Prostate gland (tissue), 2 donors: ENCODE data around the gene KNOP1. TPM values are rescaled to one million over a fixed set of nuclear protein-coding genes. Genes with fewer than 3 reads are reported as not detected.

Experiments used
- DNase-seq: peaks from one replicate; pipeline ENCODE4 v3.0.0-alpha.2; 2019; ENCODE audit warnings: low spot score
- H3K27ac ChIP-seq, 2 donors: fragments of 200-600 bp; sonication (generic); 2 replicates each; pipeline ENCODE4 v1.5.1; 2017 to 2019
- H3K27me3 ChIP-seq: fragments of 200-600 bp; sonication (generic); replicated peaks from 2 replicates; pipeline ENCODE4 v1.5.1; 2019; ENCODE audit not compliant: insufficient read depth
- H3K36me3 ChIP-seq, 2 donors: fragments of 200-600 bp; sonication (generic); 1 replicate in 1 of 2; 2 replicates in 1 of 2; pipeline versions ENCODE4 v1.5.1 to v1.8.1; 2017 to 2019
- H3K4me1 ChIP-seq: fragments of 200-600 bp; sonication (generic); replicated peaks from 2 replicates; pipeline ENCODE4 v1.5.1; 2019
- H3K4me3 ChIP-seq, 2 donors: fragments of 200-600 bp; sonication (generic); 2 replicates each; pipeline ENCODE4 v1.5.1; 2017 to 2019
- H3K9me3 ChIP-seq: fragments of 200-600 bp; sonication (generic); 2 replicates; pipeline ENCODE4 v1.5.1; 2017
- POLR2A ChIP-seq: fragments of 450-650 bp; IDR thresholded peaks from one replicate; pipeline ENCODE4 v1.6.1; 2016; ENCODE audit warnings: antibody characterized with exemption, mild to moderate bottlenecking
- POLR2AphosphoS5 ChIP-seq: sonication (generic); formaldehyde crosslinking; IDR thresholded peaks from one replicate; pipeline ENCODE4 v1.6.1; 2017; ENCODE audit warnings: antibody characterized with exemption
- whole genome bisulfite sequencing: methylation state at CpG from one replicate; pipeline ENCODE4 v1.1.5; 2018; 5-methylcytosine and 5-hydroxymethylcytosine counted together
- intact Hi-C: fragments of 100-400 bp; cut with DNase I; formaldehyde crosslinking; loops from one replicate; pipeline ENCODE4 v1.14.2; 2022
- total RNA-seq, 2 donors: library from RNA; depleted of rRNA; stranded (reverse); fragments of >200 nt; gene quantifications; one replicate each; pipeline ENCODE4 v1.1.0, GENCODE V29; 2016
- TF ChIP-seq, protein P1 (sequence below), 4 experiments: fragments of 200-600 bp in 2 of 4; fragments of 450-650 bp in 2 of 4; sonication (generic) in 2 of 4; IDR thresholded peaks; 1 replicate in 3 of 4; 2 replicates in 1 of 4; pipeline ENCODE4 v1.5.1; 2016 to 2019; ENCODE audit warnings: antibody characterized with exemption in 4 of 4, mild to moderate bottlenecking in 2 of 4, moderate library complexity in 2 of 4

KNOP1 gene
- total RNA-seq, 2 donors from 2014 or later: 11.2 to 26.6 TPM

GRCh38 chr16:19694989-19695388 is 23.0 kb downstream of the KNOP1 start:
- H3K9me3 ChIP-seq: no peaks in the 10 kb centered on the region
- peaks cover 9% of the 10 kb centered on the region for H3K4me1 ChIP-seq
- H3K4me3 ChIP-seq: no peak overlapping the region
- no peak overlapping the region for H3K27ac ChIP-seq
- no peak for DNase-seq
- no peaks in the 10 kb centered on the region for H3K36me3 ChIP-seq
- intact Hi-C loops: no loop called here
- TF ChIP-seq POLR2AphosphoS5 (no peak), POLR2A (no peak)
- TF ChIP-seq, protein P1, sequence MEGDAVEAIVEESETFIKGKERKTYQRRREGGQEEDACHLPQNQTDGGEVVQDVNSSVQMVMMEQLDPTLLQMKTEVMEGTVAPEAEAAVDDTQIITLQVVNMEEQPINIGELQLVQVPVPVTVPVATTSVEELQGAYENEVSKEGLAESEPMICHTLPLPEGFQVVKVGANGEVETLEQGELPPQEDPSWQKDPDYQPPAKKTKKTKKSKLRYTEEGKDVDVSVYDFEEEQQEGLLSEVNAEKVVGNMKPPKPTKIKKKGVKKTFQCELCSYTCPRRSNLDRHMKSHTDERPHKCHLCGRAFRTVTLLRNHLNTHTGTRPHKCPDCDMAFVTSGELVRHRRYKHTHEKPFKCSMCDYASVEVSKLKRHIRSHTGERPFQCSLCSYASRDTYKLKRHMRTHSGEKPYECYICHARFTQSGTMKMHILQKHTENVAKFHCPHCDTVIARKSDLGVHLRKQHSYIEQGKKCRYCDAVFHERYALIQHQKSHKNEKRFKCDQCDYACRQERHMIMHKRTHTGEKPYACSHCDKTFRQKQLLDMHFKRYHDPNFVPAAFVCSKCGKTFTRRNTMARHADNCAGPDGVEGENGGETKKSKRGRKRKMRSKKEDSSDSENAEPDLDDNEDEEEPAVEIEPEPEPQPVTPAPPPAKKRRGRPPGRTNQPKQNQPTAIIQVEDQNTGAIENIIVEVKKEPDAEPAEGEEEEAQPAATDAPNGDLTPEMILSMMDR (IDR thresholded peaks at IDR 0.05): no peak
- WGBS: 95% methylated on average over 8 of the region's 8 CpGs
- no peaks in the 10 kb centered on the region for H3K27me3 ChIP-seq

DNA sequence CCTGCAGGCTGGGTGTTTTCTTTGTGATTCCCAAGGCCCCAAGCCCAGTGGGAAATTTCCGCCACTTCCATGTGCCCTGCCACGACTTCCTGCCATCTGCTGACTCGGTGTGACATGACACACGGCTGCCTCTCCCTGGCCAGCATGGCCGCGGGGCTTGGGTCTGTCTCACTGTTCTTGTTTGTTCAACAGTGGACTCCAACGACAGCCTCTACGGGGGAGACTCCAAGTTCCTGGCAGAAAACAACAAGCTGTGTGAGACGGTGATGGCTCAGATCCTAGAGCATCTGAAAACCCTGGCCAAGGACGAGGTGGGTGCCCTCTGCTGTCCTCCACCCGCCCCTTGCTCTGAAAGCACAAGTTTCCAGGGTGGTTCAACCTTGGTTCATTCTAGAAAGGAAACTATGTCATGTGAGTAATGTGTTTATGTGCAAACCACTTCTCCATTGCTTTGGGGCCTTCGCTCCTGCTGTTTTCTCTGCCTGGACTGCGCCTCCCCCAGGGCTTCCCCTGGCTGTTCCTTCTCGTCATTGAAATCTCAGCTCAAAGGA is 26.8 kb downstream of the KNOP1 start:
- 66% methylated on average over 14 of the region's 14 CpGs for WGBS
- Histone ChIP-seq H3K27ac (peak overlapping the region; percentile 15 to 30), H3K27me3 (no peaks in the 10 kb centered on the region), H3K9me3 (no peaks in the 10 kb centered on the region), H3K4me1 (peaks cover 3% of the 10 kb centered on the region), H3K4me3 (no peak overlapping the region), H3K36me3 (no peaks in the 10 kb centered on the region)
- intact Hi-C loops: no loop called here
- DNase-seq: no peak
- no peak for TF ChIP-seq POLR2AphosphoS5
- TF ChIP-seq POLR2A: no peak
- TF ChIP-seq, protein P1 (IDR thresholded peaks at IDR 0.05): no peak

GRCh38 chr16:19690196-19690595 is 27.8 kb downstream of the KNOP1 start:
- no peaks in the 10 kb centered on the region for H3K27me3 ChIP-seq
- no peak for DNase-seq
- H3K4me3 ChIP-seq: no peak overlapping the region
- H3K9me3 ChIP-seq: no peaks in the 10 kb centered on the region
- TF ChIP-seq POLR2AphosphoS5: no peak
- TF ChIP-seq, protein P1 (IDR thresholded peaks at IDR 0.05): no peak
- no peak for TF ChIP-seq POLR2A
- H3K27ac ChIP-seq: peak overlapping the region in 1 of 2 donors; percentile 15
- 50% methylated on average over 4 of the region's 4 CpGs for WGBS
- intact Hi-C loops: no loop called here
- H3K36me3 ChIP-seq: no peaks in the 10 kb centered on the region
- no peaks in the 10 kb centered on the region for H3K4me1 ChIP-seq

- no peak for DNase-seq
- no peaks in the 10 kb centered on the region for H3K27me3 ChIP-seq
- H3K9me3 ChIP-seq: no peaks in the 10 kb centered on the region
- intact Hi-C loops: no loop called here
- no peaks in the 10 kb centered on the region for H3K36me3 ChIP-seq
- H3K27ac ChIP-seq: no peak overlapping the region
- WGBS: 100% methylated on average over 5 of the region's 5 CpGs
- H3K4me1 ChIP-seq: no peaks in the 10 kb centered on the region
- H3K4me3 ChIP-seq: no peak overlapping the region
- TF ChIP-seq, protein P1 (IDR thresholded peaks at IDR 0.05): no peak
- no peak for TF ChIP-seq POLR2A
- TF ChIP-seq POLR2AphosphoS5: no peak
These were observed 28.7 kb downstream of the KNOP1 start for GRCh38 chr16:19689342-19689741.

DNA sequence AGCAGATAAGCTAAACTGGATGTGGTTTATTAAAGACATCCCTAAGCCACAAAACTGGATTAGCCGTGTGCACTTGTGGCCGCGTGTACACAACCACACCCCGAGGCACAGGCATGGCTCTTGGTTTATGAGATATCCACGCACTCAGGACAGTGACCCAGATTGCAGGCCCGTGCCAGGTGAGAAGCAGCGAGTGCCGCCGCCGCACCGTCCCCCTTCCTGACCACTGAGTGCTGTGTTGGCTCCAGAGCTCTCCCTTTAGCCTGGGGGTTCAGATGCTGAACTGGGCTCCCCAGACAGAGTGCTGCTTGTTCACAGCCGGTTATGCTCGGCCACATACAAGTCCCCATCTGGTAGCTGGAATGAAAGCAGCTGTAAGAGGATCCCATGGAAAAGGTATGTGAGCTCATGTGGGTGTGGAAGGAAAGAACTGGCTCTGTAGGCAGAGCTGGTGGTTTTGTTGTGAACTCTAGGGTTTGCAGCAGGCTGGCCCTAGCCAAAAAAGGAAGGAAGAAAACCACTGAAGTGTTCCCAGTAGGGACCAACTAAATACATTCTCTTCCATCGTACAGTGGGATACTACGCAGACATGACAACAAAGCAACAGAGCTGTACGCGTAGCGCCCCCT is 29.5 kb downstream of the KNOP1 start:
- no peaks in the 10 kb centered on the region for H3K9me3 ChIP-seq
- no peak for DNase-seq
- no peak overlapping the region for H3K4me3 ChIP-seq
- no peaks in the 10 kb centered on the region for H3K27me3 ChIP-seq
- intact Hi-C loops: no loop called here
- no peak for TF ChIP-seq POLR2A
- TF ChIP-seq POLR2AphosphoS5: peak; percentile 4
- WGBS: 76% methylated on average over 18 of the region's 18 CpGs
- no peaks in the 10 kb centered on the region for H3K36me3 ChIP-seq
- H3K4me1 ChIP-seq: no peaks in the 10 kb centered on the region
- no peak overlapping the region for H3K27ac ChIP-seq
